Stimulated activated CD8-positive, alpha-beta memory T cell treated with anti-CD3 and anti-CD28 coated beads, Interleukin-2, amount 100 ng/mL, for 1 hour (primary cell): ENCODE results near the gene CUTA.
"Not testable (repeated sequence)": the region's sequence is repeated elsewhere in the genome, so short reads cannot be mapped to it uniquely, and the experiment has no call there.

Experiments used
- DNase-seq, 2 donors: peaks; one replicate each; pipeline ENCODE4 v3.0.0-alpha.2; 2020; ENCODE audit warnings: low read depth in 2 of 2

Gene CUTA

GRCh38 chr6:33405386-33405940, 12.4 kb downstream of the CUTA start:
- no peak for DNase-seq

GRCh38 chr6:33404884-33405283, 13.0 kb downstream of the CUTA start:
- DNase-seq = no peak

- DNase-seq = not testable (repeated sequence)
These were observed 18.0 kb downstream of the CUTA start for GRCh38 chr6:33399881-33400280.

- not testable (repeated sequence) for DNase-seq
These were observed 19.3 kb downstream of the CUTA start for GRCh38 chr6:33398601-33399000.

GRCh38 chr6:33397541-33397940, 20.4 kb downstream of the CUTA start:
- DNase-seq = no peak

GRCh38 chr6:33392979-33393378, 24.9 kb downstream of the CUTA start:
- DNase-seq = no peak

- no peak for DNase-seq
These were observed 25.3 kb downstream of the CUTA start for GRCh38 chr6:33392595-33392948.

GRCh38 chr6:33391922-33392594, 25.8 kb downstream of the CUTA start:
- no peak for DNase-seq

- DNase-seq = peak; percentile 98
These were observed 26.5 kb downstream of the CUTA start, which contains the start of gene KIFC1 for GRCh38 chr6:33391278-33391921. Gene KIFC1 (plus strand): TSS chr6:33391823. CDS start chr6:33391986, 163 bp downstream.

- no peak for DNase-seq
These were observed 27.1 kb downstream of the CUTA start for GRCh38 chr6:33390767-33391277.

GRCh38 chr6:33390173-33390572, 27.7 kb downstream of the CUTA start:
- DNase-seq = no peak

- no peak for DNase-seq
These were observed 33.3 kb downstream of the CUTA start for GRCh38 chr6:33384581-33385020.

- DNase-seq = no peak
These were observed 34.3 kb downstream of the CUTA start for GRCh38 chr6:33383427-33384185.

GRCh38 chr6:33380272-33380981, 37.5 kb downstream of the CUTA start:
- DNase-seq = no peak

GRCh38 chr6:33379184-33379583, 38.7 kb downstream of the CUTA start:
- DNase-seq = not testable (repeated sequence)

GRCh38 chr6:33377171-33377570, 40.7 kb downstream of the CUTA start:
- no peak for DNase-seq

GRCh38 chr6:33375143-33375671, 42.7 kb downstream of the CUTA start:
- DNase-seq = no peak

GRCh38 chr6:33373960-33374910, 43.7 kb downstream of the CUTA start:
- DNase-seq = no peak

- DNase-seq = no peak
These were observed 45.3 kb downstream of the CUTA start for GRCh38 chr6:33372526-33373123.

GRCh38 chr6:33371901-33372300, 46.0 kb downstream of the CUTA start:
- not testable (repeated sequence) for DNase-seq
